DMS53 (cell line): Measurements from ENCODE around the gene SPACDR.
"Not testable (repeated sequence)": the region's sequence is repeated elsewhere in the genome, so short reads cannot be mapped to it uniquely, and the experiment has no call there.

Source experiments
- DNase-seq: peaks from one replicate; lab custom pipeline; 2025; lab: John Stamatoyannopoulos, UW

SPACDR gene

GRCh38 chr7:100465702-100466311, 1.7 kb upstream of the SPACDR start:
- DNase-seq: peak; percentile 74

- DNase-seq: no peak
Observed at GRCh38 chr7:100465299-100465698, 1.2 kb upstream of the SPACDR start.

GRCh38 chr7:100464791-100465190, 731 bp upstream of the SPACDR start:
- DNase-seq: no peak

GRCh38 chr7:100457033-100457432, 7.0 kb downstream of the SPACDR start:
- DNase-seq: no peak

- no peak for DNase-seq
Observed at GRCh38 chr7:100456562-100456961, 7.5 kb downstream of the SPACDR start.

- no peak for DNase-seq
Observed at GRCh38 chr7:100455206-100455605, 8.9 kb downstream of the SPACDR start.

- not testable (repeated sequence) for DNase-seq
Observed at GRCh38 chr7:100453854-100454253, 10.2 kb downstream of the SPACDR start.

GRCh38 chr7:100452513-100452912, 11.5 kb downstream of the SPACDR start:
- DNase-seq: no peak

GRCh38 chr7:100449190-100449795, 14.8 kb downstream of the SPACDR start:
- DNase-seq: no peak

GRCh38 chr7:100447363-100447762, 16.7 kb downstream of the SPACDR start:
- DNase-seq: not testable (repeated sequence)

GRCh38 chr7:100446040-100446439, 18.0 kb downstream of the SPACDR start:
- no peak for DNase-seq

- peak; percentile 91 for DNase-seq
Observed at GRCh38 chr7:100444311-100445278, 19.5 kb downstream of the SPACDR start.

- DNase-seq: no peak
Observed at GRCh38 chr7:100443096-100443840, 20.8 kb downstream of the SPACDR start.

GRCh38 chr7:100441641-100442535, 22.2 kb downstream of the SPACDR start:
- DNase-seq: no peak

GRCh38 chr7:100439244-100439643, 24.8 kb downstream of the SPACDR start:
- not testable (repeated sequence) for DNase-seq

- not testable (repeated sequence) for DNase-seq
Observed at GRCh38 chr7:100438731-100439130, 25.3 kb downstream of the SPACDR start.

- DNase-seq: no peak
Observed at GRCh38 chr7:100438172-100438571, 25.9 kb downstream of the SPACDR start.

- no peak for DNase-seq
Observed at GRCh38 chr7:100437150-100438100, 26.6 kb downstream of the SPACDR start.

GRCh38 chr7:100435401-100436304, 28.4 kb downstream of the SPACDR start:
- DNase-seq: peak; percentile 89
